ENCODE measurements around the gene NIT2.

GRCh38 chr3:100333051-100333450 lies 1.5 kb upstream of the NIT2 start:
- TF ChIP-seq CTCF (IDR thresholded peaks at IDR 0.05) (no peak), POLR2A (IDR thresholded peaks at IDR 0.05) (no peak)
